ENCODE data around the gene BAK1. TPM values are rescaled to one million over a fixed set of nuclear protein-coding genes. Genes with fewer than 3 reads are reported as not detected.

The BAK1 gene
- total RNA-seq, 2 donors from 2014 or later = 6.2 to 13.6 TPM

DNA sequence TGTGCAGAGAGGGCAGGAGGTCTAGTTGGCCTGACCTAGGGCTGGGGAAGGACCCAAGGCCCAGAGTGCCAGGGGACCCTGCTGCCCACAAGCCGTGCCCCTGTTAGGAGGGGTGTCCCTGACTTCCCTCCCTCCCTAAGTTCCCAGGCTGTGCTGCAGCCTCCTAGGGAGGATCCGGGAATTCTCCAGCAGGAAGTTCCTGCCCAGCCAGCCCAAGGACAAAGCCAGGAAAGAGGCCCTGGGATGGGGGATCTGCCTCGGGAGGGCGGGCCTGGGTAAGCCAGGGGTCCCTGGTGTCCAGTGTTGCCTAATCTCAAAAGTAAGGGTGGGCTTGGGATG, 9.3 kb upstream of the BAK1 start:
- TF ChIP-seq POLR2AphosphoS5 (IDR thresholded peaks at IDR 0.05) = no peak
- intact Hi-C loops (cut with DNase I) = loop anchor here (5.0 kb wide), 2 partner anchors 83 to 108 kb away; no protein-coding TSS in a partner anchor
- Histone ChIP-seq H3K4me1 (replicated peaks) (no peaks in the 10 kb centered on the region), H3K9me3 (no peaks in the 10 kb centered on the region), H3K27ac (no peak overlapping the region), H3K4me3 (no peak overlapping the region), H3K36me3 (no peaks in the 10 kb centered on the region), H3K27me3 (replicated peaks; ENCODE audit: insufficient read depth) (no peaks in the 10 kb centered on the region)
- DNase-seq (ENCODE audit: low spot score) = no peak
- WGBS = 61% methylated on average over 4 of the region's 4 CpGs

DNA sequence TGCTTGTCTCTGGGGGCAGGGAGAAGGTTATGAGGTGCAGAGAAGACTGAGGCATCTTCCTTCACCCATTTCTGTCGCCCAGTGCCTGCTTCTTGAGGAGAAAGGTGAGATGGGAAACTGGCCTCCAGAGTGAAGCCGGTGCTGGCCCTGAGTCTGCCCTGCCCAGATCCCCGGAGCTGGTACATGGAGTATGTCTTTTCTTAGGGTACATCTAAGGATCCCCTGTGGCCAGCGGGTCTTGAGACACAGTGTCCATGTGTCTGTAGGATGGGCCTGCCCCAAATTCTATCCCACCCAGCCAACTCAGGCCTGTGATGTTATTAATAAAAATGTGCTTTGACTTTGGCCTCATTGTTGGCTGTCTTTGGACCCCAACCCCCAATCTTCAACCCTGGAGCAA, 8.8 kb upstream of the BAK1 start:
- Histone ChIP-seq H3K36me3 (no peaks in the 10 kb centered on the region), H3K4me1 (replicated peaks) (no peaks in the 10 kb centered on the region), H3K4me3 (no peak overlapping the region), H3K27ac (no peak overlapping the region), H3K27me3 (replicated peaks; ENCODE audit: insufficient read depth) (no peaks in the 10 kb centered on the region), H3K9me3 (no peaks in the 10 kb centered on the region)
- 93% methylated on average over 4 of the region's 4 CpGs for WGBS
- no peak for DNase-seq (ENCODE audit: low spot score)
- TF ChIP-seq, protein P1, sequence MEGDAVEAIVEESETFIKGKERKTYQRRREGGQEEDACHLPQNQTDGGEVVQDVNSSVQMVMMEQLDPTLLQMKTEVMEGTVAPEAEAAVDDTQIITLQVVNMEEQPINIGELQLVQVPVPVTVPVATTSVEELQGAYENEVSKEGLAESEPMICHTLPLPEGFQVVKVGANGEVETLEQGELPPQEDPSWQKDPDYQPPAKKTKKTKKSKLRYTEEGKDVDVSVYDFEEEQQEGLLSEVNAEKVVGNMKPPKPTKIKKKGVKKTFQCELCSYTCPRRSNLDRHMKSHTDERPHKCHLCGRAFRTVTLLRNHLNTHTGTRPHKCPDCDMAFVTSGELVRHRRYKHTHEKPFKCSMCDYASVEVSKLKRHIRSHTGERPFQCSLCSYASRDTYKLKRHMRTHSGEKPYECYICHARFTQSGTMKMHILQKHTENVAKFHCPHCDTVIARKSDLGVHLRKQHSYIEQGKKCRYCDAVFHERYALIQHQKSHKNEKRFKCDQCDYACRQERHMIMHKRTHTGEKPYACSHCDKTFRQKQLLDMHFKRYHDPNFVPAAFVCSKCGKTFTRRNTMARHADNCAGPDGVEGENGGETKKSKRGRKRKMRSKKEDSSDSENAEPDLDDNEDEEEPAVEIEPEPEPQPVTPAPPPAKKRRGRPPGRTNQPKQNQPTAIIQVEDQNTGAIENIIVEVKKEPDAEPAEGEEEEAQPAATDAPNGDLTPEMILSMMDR (IDR thresholded peaks at IDR 0.05) = no peak
- TF ChIP-seq POLR2A (IDR thresholded peaks at IDR 0.05) (no peak), POLR2AphosphoS5 (IDR thresholded peaks at IDR 0.05) (no peak)
- intact Hi-C loops (cut with DNase I) = loop anchor here (5.0 kb wide), 2 partner anchors 83 to 108 kb away; no protein-coding TSS in a partner anchor

DNA sequence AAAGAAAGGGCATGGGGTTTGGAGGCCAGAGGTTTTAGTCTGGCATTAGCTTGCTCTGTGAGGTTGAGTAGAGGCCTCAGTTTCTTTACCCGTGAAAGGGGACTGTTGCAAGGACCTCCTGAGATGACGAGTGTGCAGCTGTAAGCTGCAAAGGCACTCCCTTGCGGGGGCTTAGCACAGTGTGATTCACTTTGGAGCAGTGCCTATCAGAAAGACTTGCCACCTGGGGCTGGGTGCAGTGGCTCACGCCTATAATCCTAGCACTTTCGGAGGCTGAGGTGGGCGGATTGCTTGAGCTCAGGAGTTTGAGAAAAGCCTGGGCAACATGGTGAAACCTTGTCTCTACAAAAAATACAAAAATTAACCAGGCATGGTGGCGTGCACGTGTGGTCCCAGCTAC, 7.5 kb upstream of the BAK1 start:
- Histone ChIP-seq H3K27ac (no peak overlapping the region), H3K4me3 (no peak overlapping the region), H3K36me3 (no peaks in the 10 kb centered on the region), H3K27me3 (replicated peaks; ENCODE audit: insufficient read depth) (no peaks in the 10 kb centered on the region), H3K4me1 (replicated peaks) (no peaks in the 10 kb centered on the region), H3K9me3 (no peaks in the 10 kb centered on the region)
- WGBS = 87% methylated on average over 8 of the region's 8 CpGs
- no peak for DNase-seq (ENCODE audit: low spot score)
- TF ChIP-seq POLR2AphosphoS5 (IDR thresholded peaks at IDR 0.05) = no peak
- intact Hi-C loops (cut with DNase I) = loop anchor here (5.0 kb wide), 2 partner anchors 85 to 110 kb away; no protein-coding TSS in a partner anchor

DNA sequence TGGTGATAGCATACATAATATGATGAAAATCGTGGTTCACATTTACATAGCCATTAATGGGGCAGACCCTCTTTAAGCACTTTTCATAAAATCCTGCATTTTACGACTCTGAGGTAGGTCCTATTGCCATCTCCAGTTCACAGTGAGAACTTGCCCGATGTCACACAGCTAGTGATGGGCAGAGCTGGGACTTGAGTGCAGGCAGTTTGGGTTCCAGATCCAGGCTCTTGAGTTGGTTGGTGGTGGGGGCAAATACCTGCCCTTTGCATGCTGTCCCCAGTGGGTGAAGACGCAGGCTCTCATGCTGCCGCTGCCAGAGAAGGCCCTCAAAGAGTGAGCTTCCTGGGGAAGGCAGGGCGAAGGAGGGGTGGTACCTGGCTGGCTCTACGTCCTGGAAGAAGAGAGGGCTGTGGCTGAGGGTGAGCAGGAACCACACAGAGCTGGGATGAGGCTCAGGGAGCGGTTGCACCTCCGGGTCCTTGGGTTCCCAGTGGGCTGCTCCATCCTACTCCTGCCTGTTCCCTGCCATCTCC, 6.1 kb upstream of the BAK1 start:
- intact Hi-C loops (cut with DNase I) = loop anchor here (5.0 kb wide), 2 partner anchors 86 to 111 kb away; no protein-coding TSS in a partner anchor
- Histone ChIP-seq H3K9me3 (no peaks in the 10 kb centered on the region), H3K27ac (no peak overlapping the region), H3K4me1 (replicated peaks) (no peaks in the 10 kb centered on the region), H3K4me3 (no peak overlapping the region), H3K36me3 (no peaks in the 10 kb centered on the region), H3K27me3 (replicated peaks; ENCODE audit: insufficient read depth) (no peaks in the 10 kb centered on the region)
- no peak for DNase-seq (ENCODE audit: low spot score)
- TF ChIP-seq, protein P1 (IDR thresholded peaks at IDR 0.05) = no peak
- TF ChIP-seq POLR2A (IDR thresholded peaks at IDR 0.05) = no peak
- no peak for TF ChIP-seq POLR2AphosphoS5 (IDR thresholded peaks at IDR 0.05)
- 70% methylated on average over 9 of the region's 9 CpGs for WGBS

DNA sequence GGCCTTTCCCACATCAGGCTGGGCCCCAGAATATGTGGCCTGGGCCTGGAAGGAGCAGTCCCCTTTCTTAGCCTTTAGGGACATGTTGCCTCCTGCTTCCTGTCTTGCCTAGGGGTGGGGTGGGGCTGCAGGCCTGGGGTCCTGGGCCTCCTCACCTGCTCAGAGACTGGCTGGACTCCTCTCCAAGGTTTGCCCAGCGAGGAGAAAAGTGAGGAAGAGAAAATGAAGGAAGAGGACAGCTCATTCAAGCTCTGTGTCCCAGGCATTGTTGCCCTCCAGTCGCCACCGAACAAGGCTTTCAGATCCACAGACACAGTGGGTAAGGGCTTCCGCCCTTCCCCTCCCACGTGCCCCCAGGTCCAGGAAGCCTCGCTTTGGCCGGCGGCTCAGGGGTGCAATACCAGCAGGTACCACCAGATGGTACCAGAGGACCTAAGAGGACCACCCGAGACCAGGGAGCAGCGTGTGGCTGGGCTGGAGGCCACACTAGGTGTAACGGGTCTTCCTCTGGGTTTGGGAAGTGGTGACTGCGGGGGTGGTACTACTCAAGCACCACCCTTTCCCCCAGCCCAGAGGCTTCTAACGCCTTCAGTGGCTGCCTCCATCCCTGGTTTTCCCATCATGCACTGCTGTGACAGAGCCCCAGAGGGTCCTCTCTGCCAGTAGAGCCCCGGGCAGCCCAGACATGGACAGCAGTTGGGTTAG, 5.5 kb upstream of the BAK1 start:
- TF ChIP-seq, protein P1 (IDR thresholded peaks at IDR 0.05) = peak; percentile 89 to 99 (median 96)
- TF ChIP-seq POLR2AphosphoS5 (IDR thresholded peaks at IDR 0.05) (peak; percentile 42), POLR2A (IDR thresholded peaks at IDR 0.05) (no peak)
- no peaks in the 10 kb centered on the region for H3K36me3 ChIP-seq
- peak; percentile 72 for DNase-seq (ENCODE audit: low spot score)
- H3K4me3 ChIP-seq = no peak overlapping the region
- H3K27me3 ChIP-seq (replicated peaks; ENCODE audit: insufficient read depth) = no peaks in the 10 kb centered on the region
- H3K27ac ChIP-seq = no peak overlapping the region
- WGBS = 11% methylated on average over 13 of the region's 14 CpGs
- no peaks in the 10 kb centered on the region for H3K9me3 ChIP-seq
- no peaks in the 10 kb centered on the region for H3K4me1 ChIP-seq (replicated peaks)
- intact Hi-C loops (cut with DNase I) = loop anchor here (5.0 kb wide), 2 partner anchors 87 to 112 kb away; no protein-coding TSS in a partner anchor

Measured in prostate gland (tissue), 2 donors.